K562 (cell line): ENCODE results near the gene PLXNB2. TPM values are rescaled to one million over a fixed set of nuclear protein-coding genes. Genes with fewer than 3 reads are reported as not detected.

Experiments used
- E2F3 ChIP-seq: fragments of 250-450 bp; sonication (Bioruptor Pico); IDR thresholded peaks from 2 replicates; pipeline ENCODE4 v1.4.0; 2020; ENCODE audit warnings: mild to moderate bottlenecking
- HLTF ChIP-seq: fragments of 450-650 bp; IDR thresholded peaks from 2 replicates; pipeline ENCODE4 v1.6.1; 2016
- KLF13 ChIP-seq: fragments of 450-650 bp; IDR thresholded peaks from 2 replicates; pipeline ENCODE4 v1.6.1; 2016; ENCODE audit warnings: missing genetic modification characterization, low read depth, mild to moderate bottlenecking, missing compliant biosample characterization, moderate library complexity, borderline replicate concordance
- L3MBTL2 ChIP-seq: fragments of 450-650 bp; IDR thresholded peaks from 2 replicates; pipeline ENCODE4 v1.6.1; 2016; ENCODE audit warnings: mild to moderate bottlenecking, moderate library complexity
- PHB2 ChIP-seq: fragments of 450-650 bp; IDR thresholded peaks from 2 replicates; pipeline ENCODE4 v1.6.1; 2017; ENCODE audit warnings: low read depth
- SIN3A ChIP-seq, 2 experiments: fragments of 150-350 bp in 1 of 2; IDR thresholded peaks; 2 replicates each; pipeline ENCODE4 v1.6.1; 2011 to 2016; ENCODE audit warnings: borderline replicate concordance in 2 of 2, low read depth in 2 of 2, low read length in 2 of 2, mild to moderate bottlenecking in 2 of 2, moderate library complexity in 2 of 2; ENCODE audit not compliant: control insufficient read depth in 1 of 2
- ZNF217 ChIP-seq: sonication (generic); formaldehyde crosslinking; IDR thresholded peaks from 2 replicates; pipeline ENCODE4 v1.8.0; 2022; ENCODE audit warnings: mild to moderate bottlenecking, missing genetic modification reagents
- polyA plus RNA-seq, 8 experiments: library from polyadenylated mRNA; depleted of rRNA in 4 of 8; stranded (reverse) in 5 of 8; unstranded in 3 of 8; fragments of >200 nt; fragmentation: Nextera tagmentation in 2 of 8; fragmentation: Illumina TruSeq in 1 of 8; extraction: Ambion mirVana in 2 of 8; extraction: Trizol in 1 of 8; gene quantifications; 2 replicates each; pipeline versions ENCODE4 v1.2.1 to v1.2.3, GENCODE V29; 2011 to 2014; ENCODE audit warnings: inconsistent platforms in 1 of 8, missing spikeins in 1 of 8
- total RNA-seq, 7 experiments: library from RNA; depleted of rRNA in 6 of 7; stranded (reverse); fragments of >200 nt in 6 of 7; fragmentation: Illumina TruSeq in 2 of 7; extraction: Trizol in 2 of 7; gene quantifications; 2 replicates each; pipeline versions ENCODE4 v1.2.1 to v1.2.3, GENCODE V29; 2011 to 2021; ENCODE audit warnings: low replicate concordance in 1 of 7
- TF ChIP-seq, protein P1 (sequence below), 2 experiments: fragments of 450-650 bp; IDR thresholded peaks; 2 replicates each; pipeline ENCODE4 v1.6.1; 2018; ENCODE audit warnings: mild to moderate bottlenecking in 2 of 2, low read depth in 1 of 2; ENCODE audit not compliant: partially characterized antibody in 2 of 2
- TF ChIP-seq, protein P2 (sequence below): sonication (generic); formaldehyde crosslinking; IDR thresholded peaks from 2 replicates; pipeline ENCODE4 v1.8.0; 2022; ENCODE audit warnings: mild to moderate bottlenecking, low read depth, missing genetic modification reagents
- TF ChIP-seq, protein P3 (sequence below), 2 experiments: IDR thresholded peaks; 2 replicates each; pipeline ENCODE4 v1.6.1; 2012; ENCODE audit warnings: improper control_type of control experiment in 2 of 2, low read depth in 2 of 2, low read length in 2 of 2, borderline replicate concordance in 1 of 2

Gene PLXNB2
- total and polyA plus RNA-seq, 9 of the 15 experiments (the other 6 are each of a cell fraction or from before 2014, with no cell fraction given), result 0.15 to 45.1 (median 13.6) TPM

DNA sequence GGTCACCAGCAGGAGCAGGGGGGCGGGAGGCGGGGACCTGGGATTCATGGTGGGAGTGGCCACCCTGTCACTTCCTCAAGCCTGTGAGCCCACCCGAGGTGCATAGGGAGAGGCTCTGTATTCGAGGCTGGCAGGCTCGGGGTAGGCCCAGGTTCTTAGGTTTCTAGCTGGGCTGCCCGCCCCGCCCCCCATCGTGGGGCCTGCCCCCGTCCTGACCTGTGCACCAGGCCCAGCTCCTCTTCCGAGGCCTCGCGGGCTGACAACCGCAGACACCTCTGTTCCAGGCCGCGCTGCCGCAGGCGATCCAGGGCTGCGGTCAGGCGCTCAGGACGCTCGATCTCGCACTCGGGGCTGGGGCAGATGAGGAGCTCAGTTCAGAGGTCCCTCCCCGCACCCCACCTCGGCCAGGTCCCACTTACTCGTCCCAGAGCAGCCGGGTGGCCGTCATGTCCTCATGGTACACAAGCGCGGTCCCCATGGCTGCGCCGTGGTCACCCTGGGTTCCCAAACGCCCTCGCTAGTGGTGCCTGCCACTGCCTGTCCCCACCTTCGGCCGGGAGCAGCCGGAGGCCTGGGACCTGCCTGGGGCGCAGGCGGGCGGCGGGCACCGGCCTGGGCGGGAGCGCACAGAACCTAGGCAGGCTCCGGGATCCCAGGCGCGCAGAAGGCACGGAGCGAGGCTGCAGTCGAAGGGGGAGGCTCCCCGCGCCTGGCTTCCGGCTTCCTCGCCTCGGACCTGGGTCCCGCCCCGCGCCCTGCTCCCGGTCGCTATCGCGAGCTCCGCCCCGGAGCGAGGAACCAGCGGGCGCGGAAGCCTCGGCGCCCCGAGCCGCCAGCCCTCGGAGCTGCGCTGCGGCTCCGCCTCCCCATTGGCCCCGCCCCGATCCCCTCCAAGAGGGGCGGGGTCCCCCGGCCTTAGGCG is 56.6 kb downstream of the PLXNB2 start, which contains the start of gene HDAC10 (continued):
- TF ChIP-seq SIN3A (IDR thresholded peaks at IDR 0.05; ENCODE audit: borderline replicate concordance in 2 of 2, control insufficient read depth in 1 of 2, low read depth in 2 of 2, low read length in 2 of 2), result peak in 1 of 2 experiments; percentile 84; a peak in 1 of 4 replicates
- TF ChIP-seq, protein P1, sequence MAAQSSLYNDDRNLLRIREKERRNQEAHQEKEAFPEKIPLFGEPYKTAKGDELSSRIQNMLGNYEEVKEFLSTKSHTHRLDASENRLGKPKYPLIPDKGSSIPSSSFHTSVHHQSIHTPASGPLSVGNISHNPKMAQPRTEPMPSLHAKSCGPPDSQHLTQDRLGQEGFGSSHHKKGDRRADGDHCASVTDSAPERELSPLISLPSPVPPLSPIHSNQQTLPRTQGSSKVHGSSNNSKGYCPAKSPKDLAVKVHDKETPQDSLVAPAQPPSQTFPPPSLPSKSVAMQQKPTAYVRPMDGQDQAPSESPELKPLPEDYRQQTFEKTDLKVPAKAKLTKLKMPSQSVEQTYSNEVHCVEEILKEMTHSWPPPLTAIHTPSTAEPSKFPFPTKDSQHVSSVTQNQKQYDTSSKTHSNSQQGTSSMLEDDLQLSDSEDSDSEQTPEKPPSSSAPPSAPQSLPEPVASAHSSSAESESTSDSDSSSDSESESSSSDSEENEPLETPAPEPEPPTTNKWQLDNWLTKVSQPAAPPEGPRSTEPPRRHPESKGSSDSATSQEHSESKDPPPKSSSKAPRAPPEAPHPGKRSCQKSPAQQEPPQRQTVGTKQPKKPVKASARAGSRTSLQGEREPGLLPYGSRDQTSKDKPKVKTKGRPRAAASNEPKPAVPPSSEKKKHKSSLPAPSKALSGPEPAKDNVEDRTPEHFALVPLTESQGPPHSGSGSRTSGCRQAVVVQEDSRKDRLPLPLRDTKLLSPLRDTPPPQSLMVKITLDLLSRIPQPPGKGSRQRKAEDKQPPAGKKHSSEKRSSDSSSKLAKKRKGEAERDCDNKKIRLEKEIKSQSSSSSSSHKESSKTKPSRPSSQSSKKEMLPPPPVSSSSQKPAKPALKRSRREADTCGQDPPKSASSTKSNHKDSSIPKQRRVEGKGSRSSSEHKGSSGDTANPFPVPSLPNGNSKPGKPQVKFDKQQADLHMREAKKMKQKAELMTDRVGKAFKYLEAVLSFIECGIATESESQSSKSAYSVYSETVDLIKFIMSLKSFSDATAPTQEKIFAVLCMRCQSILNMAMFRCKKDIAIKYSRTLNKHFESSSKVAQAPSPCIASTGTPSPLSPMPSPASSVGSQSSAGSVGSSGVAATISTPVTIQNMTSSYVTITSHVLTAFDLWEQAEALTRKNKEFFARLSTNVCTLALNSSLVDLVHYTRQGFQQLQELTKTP (IDR thresholded peaks at IDR 0.05; ENCODE audit: low read depth in 1 of 2, partially characterized antibody in 2 of 2), result no peak
- no peak for TF ChIP-seq PHB2
- TF ChIP-seq HLTF, result no peak
- TF ChIP-seq, protein P2, sequence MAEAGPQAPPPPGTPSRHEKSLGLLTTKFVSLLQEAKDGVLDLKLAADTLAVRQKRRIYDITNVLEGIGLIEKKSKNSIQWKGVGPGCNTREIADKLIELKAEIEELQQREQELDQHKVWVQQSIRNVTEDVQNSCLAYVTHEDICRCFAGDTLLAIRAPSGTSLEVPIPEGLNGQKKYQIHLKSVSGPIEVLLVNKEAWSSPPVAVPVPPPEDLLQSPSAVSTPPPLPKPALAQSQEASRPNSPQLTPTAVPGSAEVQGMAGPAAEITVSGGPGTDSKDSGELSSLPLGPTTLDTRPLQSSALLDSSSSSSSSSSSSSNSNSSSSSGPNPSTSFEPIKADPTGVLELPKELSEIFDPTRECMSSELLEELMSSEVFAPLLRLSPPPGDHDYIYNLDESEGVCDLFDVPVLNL (CRISPR knock-in tag), result 0 out of 2 replicates have a peak, but pooled peaks have one; percentile 24
- TF ChIP-seq E2F3 (CRISPR knock-in tag), result no peak
- no peak for TF ChIP-seq ZNF217 (CRISPR knock-in tag)
- no peak for TF ChIP-seq KLF13 (tag)
- TF ChIP-seq L3MBTL2, result peak; percentile 42; the same call in 1 of the 2 replicates
- TF ChIP-seq, protein P3, sequence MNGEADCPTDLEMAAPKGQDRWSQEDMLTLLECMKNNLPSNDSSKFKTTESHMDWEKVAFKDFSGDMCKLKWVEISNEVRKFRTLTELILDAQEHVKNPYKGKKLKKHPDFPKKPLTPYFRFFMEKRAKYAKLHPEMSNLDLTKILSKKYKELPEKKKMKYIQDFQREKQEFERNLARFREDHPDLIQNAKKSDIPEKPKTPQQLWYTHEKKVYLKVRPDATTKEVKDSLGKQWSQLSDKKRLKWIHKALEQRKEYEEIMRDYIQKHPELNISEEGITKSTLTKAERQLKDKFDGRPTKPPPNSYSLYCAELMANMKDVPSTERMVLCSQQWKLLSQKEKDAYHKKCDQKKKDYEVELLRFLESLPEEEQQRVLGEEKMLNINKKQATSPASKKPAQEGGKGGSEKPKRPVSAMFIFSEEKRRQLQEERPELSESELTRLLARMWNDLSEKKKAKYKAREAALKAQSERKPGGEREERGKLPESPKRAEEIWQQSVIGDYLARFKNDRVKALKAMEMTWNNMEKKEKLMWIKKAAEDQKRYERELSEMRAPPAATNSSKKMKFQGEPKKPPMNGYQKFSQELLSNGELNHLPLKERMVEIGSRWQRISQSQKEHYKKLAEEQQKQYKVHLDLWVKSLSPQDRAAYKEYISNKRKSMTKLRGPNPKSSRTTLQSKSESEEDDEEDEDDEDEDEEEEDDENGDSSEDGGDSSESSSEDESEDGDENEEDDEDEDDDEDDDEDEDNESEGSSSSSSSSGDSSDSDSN (IDR thresholded peaks at IDR 0.05; ENCODE audit: borderline replicate concordance in 1 of 2, low read depth in 2 of 2, low read length in 2 of 2), result peak; percentile 68 to 89; a peak in 2 of 4 replicates
